Bronchial epithelial cell (primary cell): ENCODE results near the gene GPATCH2. TPM values are rescaled to one million over a fixed set of nuclear protein-coding genes. Genes with fewer than 3 reads are reported as not detected.

Source experiments
- DNase-seq: peaks from one replicate; pipeline ENCODE4 v3.0.0-alpha.2; 2010; ENCODE audit warnings: low read depth
- FAIRE-seq: peaks from 2 replicates; lab custom pipeline; 2011; peaks lifted over from hg19 to GRCh38; lab: Jason Lieb, UNC
- H3K27me3 ChIP-seq: 2 replicates; pipeline ENCODE4 v1.5.1; 2011; ENCODE audit warnings: low read length; ENCODE audit not compliant: control insufficient read depth, insufficient read depth
- H3K36me3 ChIP-seq: 2 replicates; pipeline ENCODE4 v1.5.1; 2011; ENCODE audit warnings: low read length; ENCODE audit not compliant: control insufficient read depth, insufficient read depth
- H3K4me3 ChIP-seq: 2 replicates; pipeline ENCODE4 v1.5.1; 2011; ENCODE audit warnings: mild to moderate bottlenecking, low read depth, low read length, control low read depth
- CTCF ChIP-seq: IDR thresholded peaks from 2 replicates; pipeline ENCODE4 v1.5.1; 2011; ENCODE audit warnings: mild to moderate bottlenecking, moderate library complexity, low read length, control low read depth, inconsistent platforms; ENCODE audit not compliant: insufficient read depth, severe bottlenecking
- total RNA-seq: library from RNA; depleted of rRNA; stranded (reverse); fragments of >200 nt; gene quantifications from 2 replicates; pipeline ENCODE4 v1.2.1, GENCODE V29; 2014

Gene GPATCH2
- total RNA-seq, 1 donor from 2014 or later, result 24.7 TPM

GRCh38 chr1:217574265-217574949 is 56.5 kb downstream of the GPATCH2 start:
- Histone ChIP-seq H3K4me3 (no peak overlapping the region), H3K36me3 (no peaks in the 10 kb centered on the region), H3K27me3 (no peaks in the 10 kb centered on the region)
- DNase-seq (no peak), FAIRE-seq (no peak)
- TF ChIP-seq CTCF, result no peak

GRCh38 chr1:217569021-217569420 is 61.9 kb downstream of the GPATCH2 start:
- no peaks in the 10 kb centered on the region for H3K27me3 ChIP-seq
- FAIRE-seq (no peak), DNase-seq (no peak)
- no peak overlapping the region for H3K4me3 ChIP-seq
- TF ChIP-seq CTCF, result no peak
- H3K36me3 ChIP-seq, result no peaks in the 10 kb centered on the region

- no peak for TF ChIP-seq CTCF
- no peaks in the 10 kb centered on the region for H3K27me3 ChIP-seq
- no peaks in the 10 kb centered on the region for H3K36me3 ChIP-seq
- DNase-seq (no peak), FAIRE-seq (no peak)
- H3K4me3 ChIP-seq, result no peak overlapping the region
These were observed 62.7 kb downstream of the GPATCH2 start for GRCh38 chr1:217568200-217568599.

- DNase-seq (no peak), FAIRE-seq (no peak)
- H3K27me3 ChIP-seq, result no peaks in the 10 kb centered on the region
- no peak overlapping the region for H3K4me3 ChIP-seq
- no peaks in the 10 kb centered on the region for H3K36me3 ChIP-seq
- no peak for TF ChIP-seq CTCF
These were observed 66.1 kb downstream of the GPATCH2 start for GRCh38 chr1:217564833-217565232.

GRCh38 chr1:217564207-217564606 is 66.7 kb downstream of the GPATCH2 start:
- FAIRE-seq, result no peak
- no peak overlapping the region for H3K4me3 ChIP-seq
- TF ChIP-seq CTCF, result no peak
- DNase-seq, result no peak
- no peaks in the 10 kb centered on the region for H3K27me3 ChIP-seq
- no peaks in the 10 kb centered on the region for H3K36me3 ChIP-seq

- no peak for TF ChIP-seq CTCF
- DNase-seq (peak; percentile 5), FAIRE-seq (no peak)
- H3K4me3 ChIP-seq, result no peak overlapping the region
- H3K36me3 ChIP-seq, result no peaks in the 10 kb centered on the region
- H3K27me3 ChIP-seq, result no peaks in the 10 kb centered on the region
These were observed 67.7 kb downstream of the GPATCH2 start for GRCh38 chr1:217563179-217563578.
